Left ventricle myocardium inferior (tissue), 1 donor: ENCODE data around the gene VWCE. TPM values are rescaled to one million over a fixed set of nuclear protein-coding genes. Genes with fewer than 3 reads are reported as not detected.
"Not testable (repeated sequence)": the region's sequence is repeated elsewhere in the genome, so short reads cannot be mapped to it uniquely, and the experiment has no call there.

Experiments
- DNase-seq: peaks from one replicate; pipeline ENCODE4 v3.0.0-alpha.2; 2020
- H3K27ac ChIP-seq: fragments of 200-600 bp; replicated peaks from 2 replicates; pipeline ENCODE4 v1.8.0; 2021
- H3K27me3 ChIP-seq: fragments of 200-600 bp; 2 replicates; pipeline ENCODE4 v1.8.0; 2021; ENCODE audit warnings: low read depth
- H3K36me3 ChIP-seq: fragments of 200-600 bp; 2 replicates; pipeline ENCODE4 v1.8.0; 2021
- H3K4me1 ChIP-seq: fragments of 200-600 bp; 2 replicates; pipeline ENCODE4 v1.8.0; 2021
- H3K4me3 ChIP-seq: fragments of 200-600 bp; 2 replicates; pipeline ENCODE4 v1.8.0; 2021; ENCODE audit warnings: mild to moderate bottlenecking, moderate library complexity
- H3K9me3 ChIP-seq: fragments of 200-600 bp; replicated peaks from 2 replicates; pipeline ENCODE4 v1.8.0; 2021
- intact Hi-C: fragments of 100-400 bp; cut with micrococcal nuclease; formaldehyde crosslinking; loops from one replicate; pipeline ENCODE4 v1.11.0; 2022
- total RNA-seq: library from RNA; stranded (reverse); fragmentation: NEBNext Ultra II Directional; extraction: Animal tissue kit (Norgen Biotek cat#: 25700); gene quantifications from one replicate; pipeline ENCODE4 v1.2.1, GENCODE V29; 2021
- donor health status: DM: no; HTN: yes; CAD: no; lungs with severe emphysema.

VWCE gene
- total RNA-seq, 1 donor from 2014 or later = 0.77 TPM

GRCh38 chr11:61210629-61211028 lies 84.5 kb downstream of the VWCE start:
- DNase-seq, H3K4me1 ChIP-seq, H3K27ac ChIP-seq, H3K36me3 ChIP-seq, H3K4me3 ChIP-seq, intact Hi-C loops, H3K9me3 ChIP-seq, H3K27me3 ChIP-seq: not testable (repeated sequence)

Other genes starting within 250 kb of the VWCE start
- 0.30 TPM for gene CD5, start 192.8 kb downstream of the VWCE start, total RNA-seq
- gene VPS37C, start 133.9 kb downstream of the VWCE start, total RNA-seq = 15.8 TPM
- gene PGA3, start 91.8 kb downstream of the VWCE start, total RNA-seq = 0.19 TPM
- 1.3 TPM for gene PGA4, start 73.0 kb downstream of the VWCE start, total RNA-seq
- not detected for gene PGA5, start 54.1 kb downstream of the VWCE start, total RNA-seq
- gene DDB1, start 37.8 kb upstream of the VWCE start, total RNA-seq = 128 TPM
- 17.8 TPM for gene TKFC, start 37.9 kb upstream of the VWCE start, total RNA-seq
- gene CYB561A3, start 66.6 kb upstream of the VWCE start, total RNA-seq = 10.5 TPM
- gene TMEM138, start 67.1 kb upstream of the VWCE start, total RNA-seq = 20.9 TPM
- 4.9 TPM for gene TMEM216, start 97.3 kb upstream of the VWCE start, total RNA-seq
- gene CPSF7, start 134.7 kb upstream of the VWCE start, total RNA-seq = 39.9 TPM
- 38.1 TPM for gene SDHAF2, start 134.8 kb upstream of the VWCE start, total RNA-seq
- gene LRRC10B, start 213.4 kb upstream of the VWCE start, total RNA-seq = 0.88 TPM